Common myeloid progenitor, CD34-positive (primary cell): ENCODE results near the gene LRMDA.

Experiments used
- CTCF ChIA-PET: fragments of 350-600 bp; sonication (Branson Sonifier 250); formaldehyde crosslinking; loops from one replicate; lab custom pipeline; 2021; ENCODE audit warnings: antibody characterized with exemption; lab: Charles Lee
- POLR2A ChIA-PET: fragments of 350-600 bp; sonication (Branson Sonifier 250); formaldehyde crosslinking; loops from one replicate; lab custom pipeline; 2021; ENCODE audit warnings: antibody characterized with exemption; lab: Charles Lee
- DNase-seq, 3 donors: peaks; one replicate each; pipeline versions ENCODE4 v3.0.0 to v3.0.0-alpha.2; 2013
- H3K27ac ChIP-seq, 2 experiments: 1 replicate in 1 of 2; 2 replicates in 1 of 2; pipeline ENCODE4 v1.7.0; 2013; ENCODE audit warnings: inconsistent platforms in 2 of 2, low read length in 2 of 2, mild to moderate bottlenecking in 2 of 2, low read depth in 1 of 2, moderate library complexity in 1 of 2; ENCODE audit not compliant: severe bottlenecking in 2 of 2, insufficient read depth in 1 of 2, poor library complexity in 1 of 2
- H3K27me3 ChIP-seq, 5 experiments: replicated peaks in 2 of 5; 1 replicate in 3 of 5; 2 replicates in 2 of 5; pipeline versions ENCODE4 v1.6.1 to v1.7.0; 2013; ENCODE audit warnings: low read length in 4 of 5, mild to moderate bottlenecking in 2 of 5, moderate library complexity in 2 of 5, inconsistent platforms in 1 of 5; ENCODE audit not compliant: insufficient read depth in 5 of 5, control insufficient read depth in 4 of 5
- H3K36me3 ChIP-seq, 4 experiments: 1 replicate in 2 of 4; 2 replicates in 2 of 4; pipeline versions ENCODE4 v1.6.1 to v1.7.0; 2013; ENCODE audit warnings: low read length in 3 of 4, control low read depth in 1 of 4, mild to moderate bottlenecking in 1 of 4; ENCODE audit not compliant: control insufficient read depth in 4 of 4, insufficient read depth in 4 of 4
- H3K4me1 ChIP-seq, 4 experiments: 1 replicate in 3 of 4; 2 replicates in 1 of 4; pipeline versions ENCODE4 v1.6.1 to v1.7.1; 2013; ENCODE audit warnings: low read length in 3 of 4, mild to moderate bottlenecking in 3 of 4, control low read depth in 1 of 4, inconsistent platforms in 1 of 4, moderate library complexity in 1 of 4; ENCODE audit not compliant: control insufficient read depth in 4 of 4, insufficient read depth in 4 of 4; ENCODE audit errors: control extremely low read depth in 1 of 4
- H3K4me3 ChIP-seq, 7 experiments: 1 replicate in 4 of 7; 2 replicates in 3 of 7; pipeline versions ENCODE4 v1.5.1 to v1.7.0; 2013; ENCODE audit warnings: mild to moderate bottlenecking in 7 of 7, low read length in 6 of 7, moderate library complexity in 6 of 7, inconsistent platforms in 2 of 7, low read depth in 2 of 7, control low read depth in 1 of 7; ENCODE audit not compliant: insufficient read depth in 4 of 7, control insufficient read depth in 1 of 7; ENCODE audit errors: extremely low read depth in 1 of 7
- H3K9me3 ChIP-seq, 5 experiments: 1 replicate in 4 of 5; 2 replicates in 1 of 5; pipeline versions ENCODE4 v1.6.1 to v1.7.1; 2013; ENCODE audit warnings: low read length in 4 of 5, mild to moderate bottlenecking in 2 of 5, inconsistent platforms in 1 of 5, low read depth in 1 of 5, moderate library complexity in 1 of 5; ENCODE audit not compliant: control insufficient read depth in 4 of 5, insufficient read depth in 2 of 5; ENCODE audit errors: control extremely low read depth in 1 of 5
- WGBS: methylation state at CpG from one replicate; pipeline ENCODE4 v1.1.5; 2013; ENCODE audit not compliant: insufficient coverage; 5-methylcytosine and 5-hydroxymethylcytosine counted together

The LRMDA gene

GRCh38 chr10:75688506-75689300 is 257.3 kb downstream of the LRMDA start:
- POLR2A ChIA-PET = no interaction called here
- H3K27me3 ChIP-seq = no peaks in the 10 kb centered on the region
- no peaks in the 10 kb centered on the region for H3K36me3 ChIP-seq
- H3K27ac ChIP-seq = no peak overlapping the region
- H3K9me3 ChIP-seq = peaks cover 2 to 20% (median 4%) of the 10 kb centered on the region in 5 experiments
- CTCF ChIA-PET = no interaction called here
- no peaks in the 10 kb centered on the region for H3K4me1 ChIP-seq
- WGBS = 94% methylated on average over 3 of the region's 5 CpGs
- peak in 1 of 3 donors; percentile 8 for DNase-seq
- H3K4me3 ChIP-seq = no peak overlapping the region

GRCh38 chr10:75693489-75693888 is 262.1 kb downstream of the LRMDA start:
- ChIA-PET POLR2A (no interaction called here), CTCF (no interaction called here)
- 99% methylated on average over 5 of the region's 6 CpGs for WGBS

GRCh38 chr10:75694269-75694668 is 262.8 kb downstream of the LRMDA start:
- H3K36me3 ChIP-seq = no peaks in the 10 kb centered on the region
- peaks cover 0 to 2% (median 0%) of the 10 kb centered on the region in 5 experiments for H3K9me3 ChIP-seq
- H3K27me3 ChIP-seq = no peaks in the 10 kb centered on the region
- WGBS = 100% methylated on average over 1 of the region's 3 CpGs
- no peaks in the 10 kb centered on the region for H3K4me1 ChIP-seq
- H3K27ac ChIP-seq = no peak overlapping the region
- no peak for DNase-seq
- ChIA-PET CTCF (no interaction called here), POLR2A (no interaction called here)
- H3K4me3 ChIP-seq = no peak overlapping the region

More at GRCh38 chr10:75693489-75693888, 262.1 kb downstream of the LRMDA start:
- Histone ChIP-seq H3K27ac (no peak overlapping the region), H3K27me3 (no peaks in the 10 kb centered on the region), H3K36me3 (no peaks in the 10 kb centered on the region), H3K9me3 (peaks cover 0 to 2% (median 0%) of the 10 kb centered on the region in 5 experiments), H3K4me1 (no peaks in the 10 kb centered on the region), H3K4me3 (no peak overlapping the region)
- no peak for DNase-seq

- no peaks in the 10 kb centered on the region for H3K27me3 ChIP-seq
- no peaks in the 10 kb centered on the region for H3K36me3 ChIP-seq
- H3K4me3 ChIP-seq = no peak overlapping the region
- peaks cover 0 to 6% (median 0%) of the 10 kb centered on the region in 5 experiments for H3K9me3 ChIP-seq
- CTCF ChIA-PET = interaction anchor here (1.2 kb wide), 1 partner anchor 9 kb away, joined by 3 read pairs; no protein-coding TSS in a partner anchor
- no peak overlapping the region for H3K27ac ChIP-seq
- WGBS = no CpG with 5 or more reads among the region's 3 CpGs
- H3K4me1 ChIP-seq = no peaks in the 10 kb centered on the region
- DNase-seq = no peak
- POLR2A ChIA-PET = no interaction called here
Measured at GRCh38 chr10:75694790-75695189, 263.4 kb downstream of the LRMDA start.

GRCh38 chr10:75695994-75696393 is 264.6 kb downstream of the LRMDA start:
- Histone ChIP-seq H3K9me3 (peaks cover 0 to 7% (median 0%) of the 10 kb centered on the region in 5 experiments), H3K4me3 (no peak overlapping the region), H3K4me1 (no peaks in the 10 kb centered on the region), H3K27ac (no peak overlapping the region), H3K27me3 (no peaks in the 10 kb centered on the region), H3K36me3 (peaks cover 0 to 3% (median 0%) of the 10 kb centered on the region in 4 experiments)
- ChIA-PET POLR2A (no interaction called here), CTCF (interaction anchor here (0.8 to 1.2 kb wide), 2 partner anchors 10 to 28 kb away, joined by 3 read pairs; no protein-coding TSS in a partner anchor)
- no peak for DNase-seq
- 100% methylated on average over 1 of the region's 2 CpGs for WGBS

GRCh38 chr10:75696536-75696935 is 265.1 kb downstream of the LRMDA start:
- no peak overlapping the region for H3K4me3 ChIP-seq
- no peak overlapping the region for H3K27ac ChIP-seq
- DNase-seq = no peak
- H3K4me1 ChIP-seq = no peaks in the 10 kb centered on the region
- WGBS = 91% methylated on average over 3 of the region's 4 CpGs
- peaks cover 0 to 7% (median 0%) of the 10 kb centered on the region in 5 experiments for H3K9me3 ChIP-seq
- POLR2A ChIA-PET = no interaction called here
- CTCF ChIA-PET = interaction anchor here (0.8 kb wide), 1 partner anchor 29 kb away, joined by 3 read pairs; no protein-coding TSS in a partner anchor
- H3K36me3 ChIP-seq = peaks cover 0 to 3% (median 0%) of the 10 kb centered on the region in 4 experiments
- H3K27me3 ChIP-seq = no peaks in the 10 kb centered on the region

GRCh38 chr10:75703191-75703854 is 271.9 kb downstream of the LRMDA start:
- CTCF ChIA-PET = no interaction called here
- peaks cover 0 to 3% (median 0%) of the 10 kb centered on the region in 4 experiments for H3K36me3 ChIP-seq
- no peak overlapping the region for H3K4me3 ChIP-seq
- 97% methylated on average over 5 of the region's 9 CpGs for WGBS
- H3K27me3 ChIP-seq = no peaks in the 10 kb centered on the region
- peaks cover 3 to 14% (median 11%) of the 10 kb centered on the region in 4 experiments for H3K4me1 ChIP-seq
- no peak for DNase-seq
- peaks cover 0 to 6% (median 0%) of the 10 kb centered on the region in 5 experiments for H3K9me3 ChIP-seq
- no peak overlapping the region for H3K27ac ChIP-seq
- POLR2A ChIA-PET = no interaction called here
